ENCODE measurements around the gene GBGT1.
"Not testable (repeated sequence)": the region's sequence is repeated elsewhere in the genome, so short reads cannot be mapped to it uniquely, and the experiment has no call there.

Gene GBGT1

GRCh38 chr9:133163504-133164172 lies at the start of gene GBGT1:
Gene GBGT1, minus strand, starts transcription at chr9:133163914. Its CDS starts 1,502 bp downstream, at chr9:133162412.
- H3K27ac ChIP-seq (ENCODE audit: low read depth, low read length): no peak within 1 kb of the TSS
- H3K27me3 ChIP-seq (ENCODE audit: control insufficient read depth in 1 of 2, insufficient read depth in 2 of 2, low read length in 2 of 2): no peaks in the 10 kb centered on the region
- peak within 1 kb of the TSS; percentile 63 to 73 for H3K4me3 ChIP-seq (ENCODE audit: low read depth in 1 of 2, low read length in 2 of 2)
- peaks cover 10 to 15% of the 10 kb centered on the region in 2 donors for H3K4me1 ChIP-seq (ENCODE audit: control insufficient read depth in 1 of 2, insufficient read depth in 2 of 2, low read length in 2 of 2)
- peak within 1 kb of the TSS; percentile 56 to 85 for H3K9ac ChIP-seq (ENCODE audit: low read depth in 1 of 2, low read length in 2 of 2)
- H3K9me3 ChIP-seq (ENCODE audit: control insufficient read depth in 1 of 2, low read length in 2 of 2): no peaks in the 10 kb centered on the region
- no peaks in the 10 kb centered on the region for H3K36me3 ChIP-seq (ENCODE audit: control insufficient read depth in 1 of 2, insufficient read depth in 2 of 2, low read length in 2 of 2)

DNA sequence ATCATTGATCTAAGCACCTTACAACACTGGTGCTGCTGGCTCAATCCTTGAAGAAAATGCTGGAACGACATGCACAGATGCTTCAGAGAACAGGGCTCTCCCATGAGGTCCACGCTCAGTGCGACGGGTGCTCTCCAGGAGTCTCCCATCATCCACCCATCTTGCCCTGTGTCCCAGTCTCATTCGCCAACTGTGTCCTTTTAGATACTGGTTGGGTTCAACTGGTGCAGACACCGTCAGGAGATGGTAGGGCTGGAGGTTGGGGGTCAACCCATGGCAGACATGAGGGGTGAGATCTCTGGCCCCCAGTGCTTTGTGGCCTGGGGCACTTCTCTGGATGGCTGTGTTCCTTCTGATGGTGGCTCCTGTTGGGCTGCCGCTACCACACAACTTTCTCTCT lies 46.9 kb upstream of the GBGT1 start:
- Histone ChIP-seq H3K27ac (ENCODE audit: low read depth, low read length) (no peak overlapping the region), H3K36me3 (ENCODE audit: control insufficient read depth in 1 of 2, insufficient read depth in 2 of 2, low read length in 2 of 2) (no peaks in the 10 kb centered on the region), H3K9me3 (ENCODE audit: control insufficient read depth in 1 of 2, low read length in 2 of 2) (no peaks in the 10 kb centered on the region), H3K4me1 (ENCODE audit: control insufficient read depth in 1 of 2, insufficient read depth in 2 of 2, low read length in 2 of 2) (no peaks in the 10 kb centered on the region), H3K27me3 (ENCODE audit: control insufficient read depth in 1 of 2, insufficient read depth in 2 of 2, low read length in 2 of 2) (no peaks in the 10 kb centered on the region), H3K9ac (ENCODE audit: low read depth in 1 of 2, low read length in 2 of 2) (no peak overlapping the region), H3K4me3 (ENCODE audit: low read depth in 1 of 2, low read length in 2 of 2) (no peak overlapping the region)

GRCh38 chr9:133210202-133210532 lies 46.5 kb upstream of the GBGT1 start:
- no peaks in the 10 kb centered on the region for H3K9me3 ChIP-seq (ENCODE audit: control insufficient read depth in 1 of 2, low read length in 2 of 2)
- H3K4me3 ChIP-seq (ENCODE audit: low read depth in 1 of 2, low read length in 2 of 2): no peak overlapping the region
- H3K9ac ChIP-seq (ENCODE audit: low read depth in 1 of 2, low read length in 2 of 2): no peak overlapping the region
- no peaks in the 10 kb centered on the region for H3K27me3 ChIP-seq (ENCODE audit: control insufficient read depth in 1 of 2, insufficient read depth in 2 of 2, low read length in 2 of 2)
- no peaks in the 10 kb centered on the region for H3K36me3 ChIP-seq (ENCODE audit: control insufficient read depth in 1 of 2, insufficient read depth in 2 of 2, low read length in 2 of 2)
- no peaks in the 10 kb centered on the region for H3K4me1 ChIP-seq (ENCODE audit: control insufficient read depth in 1 of 2, insufficient read depth in 2 of 2, low read length in 2 of 2)
- no peak overlapping the region for H3K27ac ChIP-seq (ENCODE audit: low read depth, low read length)

DNA sequence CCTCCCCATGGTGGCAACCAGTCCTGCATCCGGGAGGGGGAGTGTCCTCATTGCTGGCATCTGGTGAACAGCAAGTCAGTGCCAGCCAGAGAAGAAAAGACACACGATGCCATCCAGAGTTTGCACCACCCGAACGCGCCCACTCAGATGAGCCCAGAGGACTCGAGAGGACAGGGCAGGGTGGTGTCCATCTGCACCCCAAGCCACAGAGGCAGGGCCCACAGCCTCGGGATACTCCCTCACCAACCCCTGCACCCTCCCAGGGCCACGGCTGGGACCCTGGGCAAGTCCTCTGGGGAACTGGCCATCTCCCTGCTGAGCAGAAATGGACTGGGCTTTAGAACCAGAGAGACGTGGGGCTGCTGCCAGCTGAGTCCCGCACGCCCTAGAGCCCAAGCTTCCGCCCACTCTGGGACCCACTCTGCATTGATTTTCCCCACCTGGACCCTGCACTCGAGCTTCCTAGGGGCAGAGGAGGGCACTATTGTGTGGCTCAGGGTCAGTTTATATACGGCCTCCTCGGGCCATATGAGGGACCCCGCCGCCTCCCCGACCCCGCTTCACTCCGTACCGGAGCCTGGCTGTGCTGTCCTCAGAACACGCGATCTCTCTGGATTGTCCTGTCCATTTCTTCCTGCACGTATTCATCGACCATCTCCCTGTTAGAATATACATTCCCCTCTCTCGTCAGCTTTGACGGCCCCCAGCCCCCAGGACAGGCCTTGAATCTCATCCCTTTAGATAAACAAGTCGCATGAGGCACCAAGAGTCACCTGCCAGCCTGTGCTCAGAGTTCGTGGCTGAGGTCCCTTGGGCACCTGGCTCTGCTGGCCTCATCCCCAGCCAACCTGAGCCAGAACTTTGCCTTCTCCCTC lies 45.9 kb upstream of the GBGT1 start:
- H3K27ac ChIP-seq (ENCODE audit: low read depth, low read length); H3K27me3 ChIP-seq (ENCODE audit: control insufficient read depth in 1 of 2, insufficient read depth in 2 of 2, low read length in 2 of 2); H3K9ac ChIP-seq (ENCODE audit: low read depth in 1 of 2, low read length in 2 of 2); H3K9me3 ChIP-seq (ENCODE audit: control insufficient read depth in 1 of 2, low read length in 2 of 2); H3K4me3 ChIP-seq (ENCODE audit: low read depth in 1 of 2, low read length in 2 of 2); H3K4me1 ChIP-seq (ENCODE audit: control insufficient read depth in 1 of 2, insufficient read depth in 2 of 2, low read length in 2 of 2); H3K36me3 ChIP-seq (ENCODE audit: control insufficient read depth in 1 of 2, insufficient read depth in 2 of 2, low read length in 2 of 2): not testable (repeated sequence)

DNA sequence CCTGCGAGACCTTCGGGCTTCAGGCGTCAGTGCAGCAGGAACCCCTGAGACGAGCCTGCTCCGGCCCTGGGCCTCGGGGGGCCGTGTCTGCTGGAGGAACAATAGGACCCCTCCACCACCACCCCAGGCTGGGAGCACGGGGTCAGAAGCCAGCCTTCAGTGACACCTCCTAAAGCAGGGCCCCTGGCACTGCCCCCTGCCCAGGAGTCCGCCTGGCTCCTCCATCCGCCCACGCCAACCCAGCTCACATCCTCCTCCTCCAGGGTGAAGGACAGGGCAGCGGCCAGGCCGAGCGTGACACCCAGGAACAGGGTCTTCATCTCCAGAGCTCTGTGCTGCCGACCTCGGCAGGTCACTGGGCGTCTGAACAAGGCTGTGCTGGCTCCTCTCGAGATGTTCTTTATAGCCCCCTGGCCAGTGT lies 45.2 kb upstream of the GBGT1 start, which contains the start of gene OBP2B:
Gene OBP2B, minus strand, starts transcription at position 371 of the 421 bp plus-strand sequence. Its CDS starts 51 bp downstream, at position 320.
- H3K27me3 ChIP-seq (ENCODE audit: control insufficient read depth in 1 of 2, insufficient read depth in 2 of 2, low read length in 2 of 2); H3K9ac ChIP-seq (ENCODE audit: low read depth in 1 of 2, low read length in 2 of 2); H3K4me1 ChIP-seq (ENCODE audit: control insufficient read depth in 1 of 2, insufficient read depth in 2 of 2, low read length in 2 of 2); H3K4me3 ChIP-seq (ENCODE audit: low read depth in 1 of 2, low read length in 2 of 2); H3K36me3 ChIP-seq (ENCODE audit: control insufficient read depth in 1 of 2, insufficient read depth in 2 of 2, low read length in 2 of 2); H3K27ac ChIP-seq (ENCODE audit: low read depth, low read length); H3K9me3 ChIP-seq (ENCODE audit: control insufficient read depth in 1 of 2, low read length in 2 of 2): not testable (repeated sequence)

GRCh38 chr9:133208171-133208879 lies 44.6 kb upstream of the GBGT1 start:
- H3K36me3 ChIP-seq (ENCODE audit: control insufficient read depth in 1 of 2, insufficient read depth in 2 of 2, low read length in 2 of 2); H3K4me1 ChIP-seq (ENCODE audit: control insufficient read depth in 1 of 2, insufficient read depth in 2 of 2, low read length in 2 of 2); H3K9ac ChIP-seq (ENCODE audit: low read depth in 1 of 2, low read length in 2 of 2); H3K4me3 ChIP-seq (ENCODE audit: low read depth in 1 of 2, low read length in 2 of 2); H3K27ac ChIP-seq (ENCODE audit: low read depth, low read length); H3K9me3 ChIP-seq (ENCODE audit: control insufficient read depth in 1 of 2, low read length in 2 of 2); H3K27me3 ChIP-seq (ENCODE audit: control insufficient read depth in 1 of 2, insufficient read depth in 2 of 2, low read length in 2 of 2): not testable (repeated sequence)

DNA sequence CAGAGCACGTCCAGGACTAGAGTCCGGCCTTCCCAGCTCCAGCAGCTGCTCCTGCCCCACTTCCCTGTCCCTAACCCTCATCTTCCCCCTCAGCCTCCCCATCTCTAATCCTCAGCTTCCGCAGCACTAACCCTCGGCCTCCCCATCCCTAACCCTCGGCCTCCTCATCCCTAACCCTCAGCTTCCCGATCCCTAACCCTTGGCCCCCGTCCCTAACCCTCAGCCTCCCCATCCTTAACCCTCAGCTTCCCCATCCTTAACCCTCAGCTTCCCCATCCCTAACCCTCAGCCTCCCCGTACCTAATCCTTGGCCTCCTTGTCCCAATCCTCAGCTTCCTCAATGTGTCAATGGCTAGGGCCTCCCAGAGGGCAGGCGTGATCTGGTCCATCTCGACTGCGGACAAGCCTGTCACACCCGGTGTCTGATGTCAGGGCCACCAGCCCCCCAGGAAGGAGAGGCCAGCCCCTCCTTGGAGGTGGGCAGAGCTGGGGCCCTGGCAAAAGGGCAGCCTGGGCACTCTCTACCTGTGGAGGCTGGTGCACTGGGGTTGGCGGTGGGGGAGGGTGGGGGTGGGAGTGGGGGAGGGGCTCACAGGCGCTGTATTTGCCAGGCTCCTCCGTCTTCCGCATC lies 43.9 kb upstream of the GBGT1 start:
- H3K9me3 ChIP-seq (ENCODE audit: control insufficient read depth in 1 of 2, low read length in 2 of 2): no peaks in the 10 kb centered on the region
- no peaks in the 10 kb centered on the region for H3K27me3 ChIP-seq (ENCODE audit: control insufficient read depth in 1 of 2, insufficient read depth in 2 of 2, low read length in 2 of 2)
- no peak overlapping the region for H3K27ac ChIP-seq (ENCODE audit: low read depth, low read length)
- no peaks in the 10 kb centered on the region for H3K4me1 ChIP-seq (ENCODE audit: control insufficient read depth in 1 of 2, insufficient read depth in 2 of 2, low read length in 2 of 2)
- no peak overlapping the region for H3K9ac ChIP-seq (ENCODE audit: low read depth in 1 of 2, low read length in 2 of 2)
- H3K4me3 ChIP-seq (ENCODE audit: low read depth in 1 of 2, low read length in 2 of 2): no peak overlapping the region
- no peaks in the 10 kb centered on the region for H3K36me3 ChIP-seq (ENCODE audit: control insufficient read depth in 1 of 2, insufficient read depth in 2 of 2, low read length in 2 of 2)

DNA sequence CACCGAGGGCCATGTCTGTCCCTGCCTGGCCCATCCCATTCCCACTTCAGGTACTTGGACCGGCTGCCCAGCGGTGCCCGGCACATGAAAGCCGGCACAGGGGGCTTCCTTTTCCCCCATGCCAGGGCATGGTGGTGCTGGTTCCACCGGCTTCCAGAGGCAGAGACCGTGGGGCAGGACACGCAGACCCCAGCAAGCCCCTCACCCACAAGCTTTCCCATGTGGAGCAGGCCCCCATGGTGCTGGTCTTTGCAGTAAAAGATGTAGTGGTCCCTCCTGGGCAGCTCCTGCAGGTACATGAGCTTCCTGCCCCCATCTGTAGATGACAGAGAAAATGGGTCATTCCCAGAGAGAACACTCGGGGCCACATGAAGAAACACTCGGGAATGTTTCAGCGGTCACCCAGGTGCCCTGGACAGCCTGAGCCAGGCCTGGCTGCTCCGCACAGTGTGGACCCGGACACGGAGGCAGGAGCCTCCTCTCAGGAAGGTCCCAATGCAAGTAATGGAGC lies 43.4 kb upstream of the GBGT1 start:
- Histone ChIP-seq H3K27me3 (ENCODE audit: control insufficient read depth in 1 of 2, insufficient read depth in 2 of 2, low read length in 2 of 2) (no peaks in the 10 kb centered on the region), H3K9me3 (ENCODE audit: control insufficient read depth in 1 of 2, low read length in 2 of 2) (no peaks in the 10 kb centered on the region), H3K9ac (ENCODE audit: low read depth in 1 of 2, low read length in 2 of 2) (no peak overlapping the region), H3K4me3 (ENCODE audit: low read depth in 1 of 2, low read length in 2 of 2) (no peak overlapping the region), H3K27ac (ENCODE audit: low read depth, low read length) (no peak overlapping the region), H3K36me3 (ENCODE audit: control insufficient read depth in 1 of 2, insufficient read depth in 2 of 2, low read length in 2 of 2) (no peaks in the 10 kb centered on the region), H3K4me1 (ENCODE audit: control insufficient read depth in 1 of 2, insufficient read depth in 2 of 2, low read length in 2 of 2) (no peaks in the 10 kb centered on the region)

GRCh38 chr9:133205996-133206931 lies 42.5 kb upstream of the GBGT1 start:
- no peak overlapping the region for H3K9ac ChIP-seq (ENCODE audit: low read depth in 1 of 2, low read length in 2 of 2)
- no peaks in the 10 kb centered on the region for H3K36me3 ChIP-seq (ENCODE audit: control insufficient read depth in 1 of 2, insufficient read depth in 2 of 2, low read length in 2 of 2)
- no peak overlapping the region for H3K27ac ChIP-seq (ENCODE audit: low read depth, low read length)
- H3K4me3 ChIP-seq (ENCODE audit: low read depth in 1 of 2, low read length in 2 of 2): no peak overlapping the region
- no peaks in the 10 kb centered on the region for H3K4me1 ChIP-seq (ENCODE audit: control insufficient read depth in 1 of 2, insufficient read depth in 2 of 2, low read length in 2 of 2)
- no peaks in the 10 kb centered on the region for H3K9me3 ChIP-seq (ENCODE audit: control insufficient read depth in 1 of 2, low read length in 2 of 2)
- no peaks in the 10 kb centered on the region for H3K27me3 ChIP-seq (ENCODE audit: control insufficient read depth in 1 of 2, insufficient read depth in 2 of 2, low read length in 2 of 2)
